Stimulated activated CD4-positive, alpha-beta T cell treated with anti-CD3 and anti-CD28 coated beads, Interleukin-15, amount 100 ng/mL, for 1 hour (primary cell): ENCODE measurements around the gene MYPOP.
A peak's percentile ranks its signal among the peaks of the same experiment; 100 is the strongest.
"Not testable (repeated sequence)": the region's sequence is repeated elsewhere in the genome, so short reads cannot be mapped to it uniquely, and the experiment has no call there.

Experiments used
- DNase-seq, 2 donors: peaks; one replicate each; pipeline ENCODE4 v3.0.0-alpha.2; 2020; ENCODE audit warnings: low read depth in 1 of 2, low spot score in 1 of 2

The MYPOP gene

GRCh38 chr19:45883881-45884681 is 18.3 kb downstream of the MYPOP start:
- no peak for DNase-seq

GRCh38 chr19:45883586-45883880 is 18.9 kb downstream of the MYPOP start:
- DNase-seq, result no peak

GRCh38 chr19:45882652-45883585 is 19.5 kb downstream of the MYPOP start:
- peak; percentile 61 to 76 for DNase-seq

- DNase-seq, result no peak
Measured at GRCh38 chr19:45881909-45882528, 20.4 kb downstream of the MYPOP start.

GRCh38 chr19:45881082-45881908 is 21.1 kb downstream of the MYPOP start:
- DNase-seq, result no peak

GRCh38 chr19:45879971-45880370 is 22.4 kb downstream of the MYPOP start:
- no peak for DNase-seq

- DNase-seq, result no peak
Measured at GRCh38 chr19:45879055-45879454, 23.4 kb downstream of the MYPOP start.

- no peak for DNase-seq
Measured at GRCh38 chr19:45878043-45878794, 24.2 kb downstream of the MYPOP start.

GRCh38 chr19:45876411-45877197 is 25.8 kb downstream of the MYPOP start:
- no peak for DNase-seq

- DNase-seq, result no peak
Measured at GRCh38 chr19:45876161-45876410, 26.3 kb downstream of the MYPOP start.

GRCh38 chr19:45874620-45874966 is 27.8 kb downstream of the MYPOP start:
- DNase-seq, result no peak

GRCh38 chr19:45873219-45873772 is 29.1 kb downstream of the MYPOP start:
- no peak for DNase-seq

GRCh38 chr19:45872095-45872919 is 30.1 kb downstream of the MYPOP start:
- DNase-seq, result no peak

- DNase-seq, result no peak
Measured at GRCh38 chr19:45870798-45871197, 31.6 kb downstream of the MYPOP start.

- DNase-seq, result not testable (repeated sequence)
Measured at GRCh38 chr19:45867241-45867640, 35.2 kb downstream of the MYPOP start.

- no peak for DNase-seq
Measured at GRCh38 chr19:45866400-45867176, 35.8 kb downstream of the MYPOP start.

- no peak for DNase-seq
Measured at GRCh38 chr19:45865269-45865948, 37.0 kb downstream of the MYPOP start.
